ENCODE results near the gene NRXN2.

Gene NRXN2

GRCh38 chr11:64751136-64751535, 28.1 kb upstream of the NRXN2 start:
- TF ChIP-seq EZH2 (optimal IDR thresholded peaks at IDR 0.05; ENCODE audit: low read depth, low read length) (no peak), EZH2phosphoT487 (IDR thresholded peaks at IDR 0.05; ENCODE audit: low read length) (no peak), CTCF (IDR thresholded peaks at IDR 0.05; ENCODE audit: low read length) (no peak)
- DNase-seq = no peak

GRCh38 chr11:64750361-64751054, 27.5 kb upstream of the NRXN2 start:
- peaks cover 30% of the 10 kb centered on the region for H3K27me3 ChIP-seq (replicated peaks; ENCODE audit: insufficient read depth, low read length)
- H3K4me2 ChIP-seq (ENCODE audit: low read depth, low read length) = no peak overlapping the region
- H3K27ac ChIP-seq (ENCODE audit: low read length) = no peak overlapping the region
- H3K79me2 ChIP-seq (ENCODE audit: low read length) = no peaks in the 10 kb centered on the region
- H3K9me2 ChIP-seq (replicated peaks; ENCODE audit: insufficient read depth, low read length) = no peaks in the 10 kb centered on the region
- no peaks in the 10 kb centered on the region for H3F3A ChIP-seq (ENCODE audit: insufficient read depth, low read length)
- H3K4me3 ChIP-seq (ENCODE audit: low read length) = no peak overlapping the region
- DNase-seq = no peak
- no peak overlapping the region for H2AFZ ChIP-seq (ENCODE audit: low read length)
- no peaks in the 10 kb centered on the region for H3K36me3 ChIP-seq (replicated peaks; ENCODE audit: insufficient read depth, low read length)
- H3K9me3 ChIP-seq (replicated peaks; ENCODE audit: insufficient read depth, low read length) = no peaks in the 10 kb centered on the region
- TF ChIP-seq CTCF (IDR thresholded peaks at IDR 0.05; ENCODE audit: low read length) (0 out of 2 replicates have a peak, but pooled peaks have one; percentile 5), EZH2 (optimal IDR thresholded peaks at IDR 0.05; ENCODE audit: low read depth, low read length) (no peak), EZH2phosphoT487 (IDR thresholded peaks at IDR 0.05; ENCODE audit: low read length) (no peak)
- H3K4me1 ChIP-seq (ENCODE audit: low read length) = 0 out of 2 replicates have a peak, but pooled peaks cover 4% of the 10 kb centered on the region
- no peaks in the 10 kb centered on the region for H4K20me1 ChIP-seq (ENCODE audit: insufficient read depth, low read length)
- H3K9ac ChIP-seq (ENCODE audit: low read length) = no peak overlapping the region

More at GRCh38 chr11:64751136-64751535, 28.1 kb upstream of the NRXN2 start:
- Histone ChIP-seq H2AFZ (ENCODE audit: low read length) (no peak overlapping the region), H3K9ac (ENCODE audit: low read length) (no peak overlapping the region), H3K79me2 (ENCODE audit: low read length) (no peaks in the 10 kb centered on the region), H3K27me3 (replicated peaks; ENCODE audit: insufficient read depth, low read length) (peaks cover 23% of the 10 kb centered on the region), H3K4me3 (ENCODE audit: low read length) (no peak overlapping the region), H3K4me1 (ENCODE audit: low read length) (no peaks in the 10 kb centered on the region), H3K4me2 (ENCODE audit: low read depth, low read length) (no peak overlapping the region), H3K9me2 (replicated peaks; ENCODE audit: insufficient read depth, low read length) (no peaks in the 10 kb centered on the region), H3K9me3 (replicated peaks; ENCODE audit: insufficient read depth, low read length) (no peaks in the 10 kb centered on the region), H3K36me3 (replicated peaks; ENCODE audit: insufficient read depth, low read length) (no peaks in the 10 kb centered on the region), H4K20me1 (ENCODE audit: insufficient read depth, low read length) (no peaks in the 10 kb centered on the region), H3F3A (ENCODE audit: insufficient read depth, low read length) (no peaks in the 10 kb centered on the region), H3K27ac (ENCODE audit: low read length) (no peak overlapping the region)

GRCh38 chr11:64747961-64748665, 25.1 kb upstream of the NRXN2 start:
- no peak overlapping the region for H3K4me3 ChIP-seq (ENCODE audit: low read length)
- no peaks in the 10 kb centered on the region for H3K79me2 ChIP-seq (ENCODE audit: low read length)
- H3K27ac ChIP-seq (ENCODE audit: low read length) = no peak overlapping the region
- H3K4me2 ChIP-seq (ENCODE audit: low read depth, low read length) = no peak overlapping the region
- no peak overlapping the region for H3K9ac ChIP-seq (ENCODE audit: low read length)
- no peaks in the 10 kb centered on the region for H3K36me3 ChIP-seq (replicated peaks; ENCODE audit: insufficient read depth, low read length)
- peaks cover 14% of the 10 kb centered on the region for H3K4me1 ChIP-seq (ENCODE audit: low read length)
- 0 out of 2 replicates have a peak, but pooled peaks cover 5% of the 10 kb centered on the region for H4K20me1 ChIP-seq (ENCODE audit: insufficient read depth, low read length)
- TF ChIP-seq CTCF (IDR thresholded peaks at IDR 0.05; ENCODE audit: low read length) = no peak
- no peak for TF ChIP-seq EZH2phosphoT487 (IDR thresholded peaks at IDR 0.05; ENCODE audit: low read length)
- TF ChIP-seq EZH2 (optimal IDR thresholded peaks at IDR 0.05; ENCODE audit: low read depth, low read length) = no peak
- H3K9me2 ChIP-seq (replicated peaks; ENCODE audit: insufficient read depth, low read length) = no peaks in the 10 kb centered on the region
- DNase-seq = no peak
- peaks cover 50% of the 10 kb centered on the region for H3K27me3 ChIP-seq (replicated peaks; ENCODE audit: insufficient read depth, low read length)
- no peak overlapping the region for H2AFZ ChIP-seq (ENCODE audit: low read length)
- H3K9me3 ChIP-seq (replicated peaks; ENCODE audit: insufficient read depth, low read length) = no peaks in the 10 kb centered on the region
- H3F3A ChIP-seq (ENCODE audit: insufficient read depth, low read length) = peaks cover 4% of the 10 kb centered on the region; the same call in 1 of the 2 replicates

Data from MM.1S (cell line).